GM12875 (cell line): ENCODE data around the gene LHX4.

Experiments used
- H3K4me3 ChIP-seq: one replicate; pipeline ENCODE4 v1.5.1; 2011; ENCODE audit warnings: low read depth, low read length, control low read depth
- CTCF ChIP-seq: IDR thresholded peaks from 2 replicates; pipeline ENCODE4 v1.5.1; 2011; ENCODE audit warnings: low read depth, mild to moderate bottlenecking, control low read depth, inconsistent platforms, low read length, moderate library complexity, borderline replicate concordance; ENCODE audit not compliant: insufficient read depth

Gene LHX4

GRCh38 chr1:180311011-180311730, 81.1 kb downstream of the LHX4 start:
- no peak for TF ChIP-seq CTCF
- no peak overlapping the region for H3K4me3 ChIP-seq

GRCh38 chr1:180312926-180313325, 82.9 kb downstream of the LHX4 start:
- no peak for TF ChIP-seq CTCF
- H3K4me3 ChIP-seq, result no peak overlapping the region

- no peak overlapping the region for H3K4me3 ChIP-seq
- TF ChIP-seq CTCF, result no peak
Measured at GRCh38 chr1:180327089-180327488, 97.0 kb downstream of the LHX4 start.
